Peyer's patch (tissue), 4 donors: ENCODE data around the gene TBL3. TPM values are rescaled to one million over a fixed set of nuclear protein-coding genes. Genes with fewer than 3 reads are reported as not detected.
"Not testable (repeated sequence)": the region's sequence is repeated elsewhere in the genome, so short reads cannot be mapped to it uniquely, and the experiment has no call there.

Experiments used
- DNase-seq, 3 donors: peaks; one replicate each; pipeline ENCODE4 v3.0.0-alpha.2; 2017 to 2019
- H3K27ac ChIP-seq, 4 donors: fragments of 200-600 bp; sonication (generic); one replicate each; pipeline ENCODE4 v1.5.1; 2016 to 2019
- H3K27me3 ChIP-seq, 2 donors: fragments of 200-600 bp; sonication (generic); one replicate each; pipeline ENCODE4 v1.5.1; 2019
- H3K36me3 ChIP-seq, 3 donors: fragments of 200-600 bp; sonication (generic); one replicate each; pipeline ENCODE4 v1.5.1; 2016 to 2019
- H3K4me1 ChIP-seq, 4 donors: fragments of 200-600 bp; sonication (generic); one replicate each; pipeline ENCODE4 v1.5.1; 2016 to 2019
- H3K4me3 ChIP-seq, 4 donors: fragments of 200-600 bp; sonication (generic); 1 replicate in 3 of 4; 2 replicates in 1 of 4; pipeline ENCODE4 v1.5.1; 2016 to 2019; ENCODE audit warnings: mild to moderate bottlenecking in 1 of 4
- H3K9me3 ChIP-seq, 4 donors: fragments of 200-600 bp; sonication (generic); one replicate each; pipeline ENCODE4 v1.5.1; 2016 to 2019; ENCODE audit warnings: mild to moderate bottlenecking in 1 of 4
- CTCF ChIP-seq, 6 experiments: fragments of 450-650 bp in 4 of 6; fragments of 200-600 bp in 2 of 6; sonication (generic) in 1 of 6; IDR thresholded peaks; one replicate each; pipeline ENCODE4 v1.5.1; 2017 to 2019; ENCODE audit warnings: antibody characterized with exemption in 6 of 6, mild to moderate bottlenecking in 3 of 6, moderate library complexity in 1 of 6
- POLR2A ChIP-seq, 2 donors: fragments of 450-650 bp; IDR thresholded peaks; one replicate each; pipeline ENCODE4 v1.5.1; 2017; ENCODE audit warnings: antibody characterized with exemption in 2 of 2, mild to moderate bottlenecking in 2 of 2, moderate library complexity in 2 of 2
- total RNA-seq, 4 donors: library from RNA; depleted of rRNA; stranded (reverse); fragments of >200 nt; gene quantifications; one replicate each; pipeline ENCODE4 v1.1.0, GENCODE V29; 2016

TBL3 gene
- total RNA-seq, 4 donors from 2014 or later, result 19.8 to 50.8 (median 39.1) TPM

GRCh38 chr16:2008009-2008526, 36.2 kb downstream of the TBL3 start:
- peak overlapping the region in 3 of 4 donors; percentile 95 to 97 (median 97) for H3K27ac ChIP-seq
- TF ChIP-seq CTCF (IDR thresholded peaks at IDR 0.05) (no peak), POLR2A (IDR thresholded peaks at IDR 0.05) (peak; percentile 29 to 72)
- peaks cover 16 to 60% (median 24%) of the 10 kb centered on the region in 4 donors for H3K4me1 ChIP-seq

GRCh38 chr16:2008631-2009163, 36.8 kb downstream of the TBL3 start:
- Histone ChIP-seq H3K27me3 (no peaks in the 10 kb centered on the region), H3K27ac (peak overlapping the region; percentile 90 to 97 (median 96)), H3K36me3 (no peaks in the 10 kb centered on the region), H3K4me1 (peaks cover 16 to 56% (median 23%) of the 10 kb centered on the region in 4 donors), H3K9me3 (no peaks in the 10 kb centered on the region), H3K4me3 (peak overlapping the region; percentile 64 to 99 (median 94))
- TF ChIP-seq POLR2A (IDR thresholded peaks at IDR 0.05), result no peak
- TF ChIP-seq CTCF (IDR thresholded peaks at IDR 0.05), result no peak
- DNase-seq, result no peak

More at GRCh38 chr16:2008009-2008526, 36.2 kb downstream of the TBL3 start:
- peaks cover 0 to 4% (median 0%) of the 10 kb centered on the region in 3 donors for H3K36me3 ChIP-seq
- no peaks in the 10 kb centered on the region for H3K27me3 ChIP-seq
- H3K4me3 ChIP-seq, result peak overlapping the region in 2 of 4 donors; percentile 64 to 99
- no peaks in the 10 kb centered on the region for H3K9me3 ChIP-seq
- peak in 2 of 3 donors; percentile 81 to 82 for DNase-seq

- Histone ChIP-seq H3K4me3 (peak overlapping the region; percentile 64 to 99 (median 94)), H3K4me1 (peaks cover 12 to 51% (median 19%) of the 10 kb centered on the region in 4 donors), H3K27me3 (no peaks in the 10 kb centered on the region), H3K9me3 (no peaks in the 10 kb centered on the region), H3K27ac (peak overlapping the region; percentile 90 to 97 (median 96)), H3K36me3 (no peaks in the 10 kb centered on the region)
- DNase-seq, result no peak
- no peak for TF ChIP-seq POLR2A (IDR thresholded peaks at IDR 0.05)
- TF ChIP-seq CTCF (IDR thresholded peaks at IDR 0.05), result no peak
Measured at GRCh38 chr16:2009164-2009711, 37.4 kb downstream of the TBL3 start.

GRCh38 chr16:2009791-2010510, 38.1 kb downstream of the TBL3 start, which contains the start of gene ZNF598:
ZNF598 (minus strand) TSS chr16:2009821.
- Histone ChIP-seq H3K4me1 (peaks cover 10 to 44% (median 15%) of the 10 kb centered on the region in 4 donors), H3K27ac (peak within 1 kb of the TSS; percentile 90 to 97 (median 96))
- TF ChIP-seq CTCF (IDR thresholded peaks at IDR 0.05) (peak in 1 of 6 experiments; percentile 16), POLR2A (IDR thresholded peaks at IDR 0.05) (peak; percentile 96 to 99)

GRCh38 chr16:2011726-2012125, 39.9 kb downstream of the TBL3 start:
- DNase-seq, H3K9me3 ChIP-seq, H3K27me3 ChIP-seq, H3K4me3 ChIP-seq, H3K36me3 ChIP-seq, H3K27ac ChIP-seq: not testable (repeated sequence)
- H3K4me1 ChIP-seq, result peaks cover 10 to 31% (median 15%) of the 10 kb centered on the region in 4 donors

More at GRCh38 chr16:2009791-2010510, 38.1 kb downstream of the TBL3 start, which contains the start of gene ZNF598:
- no peaks in the 10 kb centered on the region for H3K36me3 ChIP-seq
- peak within 1 kb of the TSS; percentile 64 to 99 (median 94) for H3K4me3 ChIP-seq
- peak; percentile 77 to 89 (median 89) for DNase-seq
- H3K9me3 ChIP-seq, result no peaks in the 10 kb centered on the region
- no peaks in the 10 kb centered on the region for H3K27me3 ChIP-seq
